ENCODE measurements around the gene NIT1. TPM values are rescaled to one million over a fixed set of nuclear protein-coding genes. Genes with fewer than 3 reads are reported as not detected.
"Not testable (repeated sequence)": the region's sequence is repeated elsewhere in the genome, so short reads cannot be mapped to it uniquely, and the experiment has no call there.

Gene NIT1
- polyA plus RNA-seq, 1 donor from 2014 or later = 19.7 TPM

- Mint-ChIP-seq H3K36me3 (no peaks in the 10 kb centered on the region), H3K4me1 (peaks cover 45 to 56% (median 54%) of the 10 kb centered on the region in 3 donors), H3K27me3 (no peaks in the 10 kb centered on the region), H3K4me3 (peak overlapping the region in 2 of 4 donors; percentile 45 to 83), H3K27ac (peak overlapping the region in 2 of 3 donors; percentile 46 to 67), H3K9me3 (no peaks in the 10 kb centered on the region)
These were observed 2.7 kb upstream of the NIT1 start for GRCh38 chr1:161115132-161115711.

- H3K36me3 Mint-ChIP-seq, H3K27me3 Mint-ChIP-seq, H3K9me3 Mint-ChIP-seq: not testable (repeated sequence)
- Mint-ChIP-seq H3K4me3 (peak overlapping the region in 3 of 4 donors; percentile 83 to 95 (median 85)), H3K27ac (peak overlapping the region in 2 of 3 donors; percentile 13 to 46), H3K4me1 (peaks cover 45 to 57% (median 55%) of the 10 kb centered on the region in 3 donors)
These were observed 1.9 kb upstream of the NIT1 start for GRCh38 chr1:161115961-161116360.

GRCh38 chr1:161119092-161119903, 1.4 kb downstream of the NIT1 start:
- peak overlapping the region; percentile 86 to 96 (median 88) for H3K27ac Mint-ChIP-seq
- no peaks in the 10 kb centered on the region for H3K36me3 Mint-ChIP-seq
- no peaks in the 10 kb centered on the region for H3K9me3 Mint-ChIP-seq
- peaks cover 31 to 46% (median 45%) of the 10 kb centered on the region in 3 donors for H3K4me1 Mint-ChIP-seq
- peak overlapping the region; percentile 76 to 98 (median 89) for H3K4me3 Mint-ChIP-seq
- H3K27me3 Mint-ChIP-seq = no peaks in the 10 kb centered on the region

GRCh38 chr1:161121042-161121650, 3.2 kb downstream of the NIT1 start:
- Mint-ChIP-seq H3K36me3 (no peaks in the 10 kb centered on the region), H3K4me1 (peaks cover 21 to 36% (median 36%) of the 10 kb centered on the region in 3 donors), H3K27me3 (no peaks in the 10 kb centered on the region), H3K27ac (peak overlapping the region; percentile 64 to 75 (median 64)), H3K9me3 (no peaks in the 10 kb centered on the region), H3K4me3 (peak overlapping the region in 3 of 4 donors; percentile 47 to 61 (median 49))

- H3K27me3 Mint-ChIP-seq = no peaks in the 10 kb centered on the region
- H3K27ac Mint-ChIP-seq = peak overlapping the region; percentile 64 to 75 (median 64)
- H3K36me3 Mint-ChIP-seq = peaks cover 4% of the 10 kb centered on the region
- no peaks in the 10 kb centered on the region for H3K9me3 Mint-ChIP-seq
- peak overlapping the region in 2 of 4 donors; percentile 49 to 61 for H3K4me3 Mint-ChIP-seq
- H3K4me1 Mint-ChIP-seq = peaks cover 21 to 35% (median 35%) of the 10 kb centered on the region in 3 donors
These were observed 3.9 kb downstream of the NIT1 start for GRCh38 chr1:161121834-161122233.

- Mint-ChIP-seq H3K27ac (peak overlapping the region in 2 of 3 donors; percentile 50 to 75), H3K9me3 (no peaks in the 10 kb centered on the region), H3K27me3 (no peaks in the 10 kb centered on the region), H3K4me1 (peaks cover 11 to 40% (median 30%) of the 10 kb centered on the region in 3 donors), H3K36me3 (peaks cover 4% of the 10 kb centered on the region), H3K4me3 (peak overlapping the region in 2 of 4 donors; percentile 12 to 15)
These were observed 5.1 kb downstream of the NIT1 start for GRCh38 chr1:161122967-161123366.

- Mint-ChIP-seq H3K4me3 (peak overlapping the region in 1 of 4 donors; percentile 42), H3K9me3 (no peaks in the 10 kb centered on the region), H3K36me3 (peaks cover 8% of the 10 kb centered on the region), H3K27me3 (no peaks in the 10 kb centered on the region), H3K27ac (peak overlapping the region in 2 of 3 donors; percentile 54 to 67), H3K4me1 (peaks cover 16 to 35% (median 16%) of the 10 kb centered on the region in 3 donors)
These were observed 9.7 kb downstream of the NIT1 start for GRCh38 chr1:161127649-161128048.

GRCh38 chr1:161128591-161129420, 10.9 kb downstream of the NIT1 start:
- no peak overlapping the region for H3K27ac Mint-ChIP-seq
- peaks cover 16 to 35% (median 16%) of the 10 kb centered on the region in 3 donors for H3K4me1 Mint-ChIP-seq
- peak overlapping the region in 2 of 4 donors; percentile 22 to 42 for H3K4me3 Mint-ChIP-seq
- H3K9me3 Mint-ChIP-seq = no peaks in the 10 kb centered on the region
- H3K27me3 Mint-ChIP-seq = no peaks in the 10 kb centered on the region
- peaks cover 8% of the 10 kb centered on the region for H3K36me3 Mint-ChIP-seq

- Mint-ChIP-seq H3K27ac (peak overlapping the region in 2 of 3 donors; percentile 26 to 92), H3K36me3 (peaks cover 8% of the 10 kb centered on the region), H3K27me3 (no peaks in the 10 kb centered on the region), H3K4me3 (peak overlapping the region in 3 of 4 donors; percentile 3 to 84 (median 27)), H3K4me1 (peaks cover 16 to 37% (median 18%) of the 10 kb centered on the region in 3 donors), H3K9me3 (no peaks in the 10 kb centered on the region)
These were observed 12.4 kb downstream of the NIT1 start for GRCh38 chr1:161130266-161130665.

GRCh38 chr1:161131523-161132409, 13.9 kb downstream of the NIT1 start:
- Mint-ChIP-seq H3K9me3 (no peaks in the 10 kb centered on the region), H3K4me3 (peak overlapping the region in 1 of 4 donors; percentile 84), H3K36me3 (peaks cover 5% of the 10 kb centered on the region), H3K4me1 (peaks cover 16 to 34% (median 20%) of the 10 kb centered on the region in 3 donors), H3K27me3 (no peaks in the 10 kb centered on the region), H3K27ac (peak overlapping the region in 2 of 3 donors; percentile 83 to 92)

GRCh38 chr1:161132410-161133219, 14.7 kb downstream of the NIT1 start, which contains the start of gene DEDD:
Gene DEDD, minus strand, starts transcription at chr1:161132667. Its CDS starts 8,205 bp downstream, at chr1:161124462.
- no peaks in the 10 kb centered on the region for H3K27me3 Mint-ChIP-seq
- H3K9me3 Mint-ChIP-seq = no peaks in the 10 kb centered on the region
- H3K4me3 Mint-ChIP-seq = peak within 1 kb of the TSS in 1 of 4 donors; percentile 84
- H3K27ac Mint-ChIP-seq = peak within 1 kb of the TSS in 2 of 3 donors; percentile 83 to 92
- H3K36me3 Mint-ChIP-seq = peaks cover 5% of the 10 kb centered on the region
- peaks cover 16 to 29% (median 17%) of the 10 kb centered on the region in 3 donors for H3K4me1 Mint-ChIP-seq

- peaks cover 17 to 24% (median 18%) of the 10 kb centered on the region in 3 donors for H3K4me1 Mint-ChIP-seq
- H3K27ac Mint-ChIP-seq = no peak overlapping the region
- no peaks in the 10 kb centered on the region for H3K27me3 Mint-ChIP-seq
- no peak overlapping the region for H3K4me3 Mint-ChIP-seq
- H3K9me3 Mint-ChIP-seq = no peaks in the 10 kb centered on the region
- peaks cover 5% of the 10 kb centered on the region for H3K36me3 Mint-ChIP-seq
These were observed 15.4 kb downstream of the NIT1 start for GRCh38 chr1:161133220-161133740.
